Right atrium auricular region (tissue), 2 donors: Measurements from ENCODE around the gene QPRT. TPM values are rescaled to one million over a fixed set of nuclear protein-coding genes. Genes with fewer than 3 reads are reported as not detected.
"Not testable (repeated sequence)": the region's sequence is repeated elsewhere in the genome, so short reads cannot be mapped to it uniquely, and the experiment has no call there.

Experiments
- DNase-seq: peaks from one replicate; pipeline ENCODE4 v3.0.0-alpha.2; 2019; ENCODE audit warnings: low spot score
- H3K27ac ChIP-seq, 2 donors: fragments of 200-600 bp; sonication (generic); 1 replicate in 1 of 2; 2 replicates in 1 of 2; pipeline ENCODE4 v1.5.1; 2016 to 2019
- H3K27me3 ChIP-seq, 2 donors: fragments of 200-600 bp; sonication (generic); one replicate each; pipeline versions ENCODE4 v1.5.1 to v1.6.0; 2017 to 2019
- H3K36me3 ChIP-seq: fragments of 200-600 bp; sonication (generic); one replicate; pipeline ENCODE4 v1.5.1; 2016
- H3K4me1 ChIP-seq, 2 donors: fragments of 200-600 bp; sonication (generic); one replicate each; pipeline versions ENCODE4 v1.5.1 to v1.6.0; 2017 to 2019
- H3K4me3 ChIP-seq, 2 donors: fragments of 200-600 bp; sonication (generic); 1 replicate in 1 of 2; 2 replicates in 1 of 2; pipeline ENCODE4 v1.5.1; 2017 to 2019; ENCODE audit warnings: mild to moderate bottlenecking in 1 of 2, moderate library complexity in 1 of 2
- H3K9me3 ChIP-seq, 2 donors: fragments of 200-600 bp; sonication (generic); one replicate each; pipeline ENCODE4 v1.5.1; 2019
- CTCF ChIP-seq, 2 donors: fragments of 200-600 bp; sonication (generic); IDR thresholded peaks; one replicate each; pipeline ENCODE4 v1.5.1; 2019; ENCODE audit warnings: antibody characterized with exemption in 2 of 2
- total RNA-seq, 2 donors: library from RNA; depleted of rRNA; stranded (reverse); fragments of >200 nt; gene quantifications; one replicate each; pipeline ENCODE4 v1.1.0, GENCODE V29; 2016

Gene QPRT
- total RNA-seq, 2 donors from 2014 or later, result 18.3 to 38.2 TPM

GRCh38 chr16:29665294-29666077 lies 13.5 kb upstream of the QPRT start:
- Histone ChIP-seq H3K27me3 (no peaks in the 10 kb centered on the region), H3K4me1 (peaks cover 0 to 16% of the 10 kb centered on the region in 2 donors), H3K27ac (no peak overlapping the region), H3K36me3 (no peaks in the 10 kb centered on the region), H3K4me3 (no peak overlapping the region), H3K9me3 (no peaks in the 10 kb centered on the region)
- TF ChIP-seq CTCF (IDR thresholded peaks at IDR 0.05), result no peak
- DNase-seq, result no peak

- DNase-seq, H3K36me3 ChIP-seq, H3K4me3 ChIP-seq, H3K9me3 ChIP-seq, H3K27me3 ChIP-seq, H3K27ac ChIP-seq: not testable (repeated sequence)
- peaks cover 0 to 16% of the 10 kb centered on the region in 2 donors for H3K4me1 ChIP-seq
Observed at GRCh38 chr16:29667322-29667610, 11.7 kb upstream of the QPRT start.

GRCh38 chr16:29667755-29668154 lies 11.2 kb upstream of the QPRT start:
- TF ChIP-seq CTCF (IDR thresholded peaks at IDR 0.05), result no peak
- H3K36me3 ChIP-seq, result no peaks in the 10 kb centered on the region
- DNase-seq, result no peak
- H3K27me3 ChIP-seq, result no peaks in the 10 kb centered on the region
- H3K9me3 ChIP-seq, result no peaks in the 10 kb centered on the region
- H3K4me1 ChIP-seq, result peaks cover 0 to 16% of the 10 kb centered on the region in 2 donors
- no peak overlapping the region for H3K27ac ChIP-seq
- H3K4me3 ChIP-seq, result no peak overlapping the region

- H3K9me3 ChIP-seq, result no peaks in the 10 kb centered on the region
- no peaks in the 10 kb centered on the region for H3K36me3 ChIP-seq
- H3K27me3 ChIP-seq, result no peaks in the 10 kb centered on the region
- DNase-seq, result no peak
- no peak overlapping the region for H3K4me3 ChIP-seq
- TF ChIP-seq CTCF (IDR thresholded peaks at IDR 0.05), result no peak
- H3K27ac ChIP-seq, result no peak overlapping the region
- H3K4me1 ChIP-seq, result peaks cover 0 to 12% of the 10 kb centered on the region in 2 donors
Observed at GRCh38 chr16:29668267-29668666, 10.7 kb upstream of the QPRT start.

GRCh38 chr16:29673501-29673900 lies 5.5 kb upstream of the QPRT start:
- no peaks in the 10 kb centered on the region for H3K27me3 ChIP-seq
- H3K36me3 ChIP-seq, result no peaks in the 10 kb centered on the region
- no peaks in the 10 kb centered on the region for H3K9me3 ChIP-seq
- TF ChIP-seq CTCF (IDR thresholded peaks at IDR 0.05), result no peak
- H3K27ac ChIP-seq, result no peak overlapping the region
- H3K4me1 ChIP-seq, result peaks cover 0 to 7% of the 10 kb centered on the region in 2 donors
- DNase-seq, result no peak
- no peak overlapping the region for H3K4me3 ChIP-seq

- H3K27me3 ChIP-seq, result no peaks in the 10 kb centered on the region
- peak in 1 of 2 donors; percentile 22 for TF ChIP-seq CTCF (IDR thresholded peaks at IDR 0.05)
- DNase-seq, result peak; percentile 60
- no peak overlapping the region for H3K4me3 ChIP-seq
- H3K36me3 ChIP-seq, result no peaks in the 10 kb centered on the region
- peaks cover 0 to 13% of the 10 kb centered on the region in 2 donors for H3K4me1 ChIP-seq
- H3K9me3 ChIP-seq, result no peaks in the 10 kb centered on the region
- no peak overlapping the region for H3K27ac ChIP-seq
Observed at GRCh38 chr16:29674188-29674587, 4.8 kb upstream of the QPRT start.
